Astrocyte of the cerebellum (primary cell): ENCODE data around the gene PREP.

Source experiments
- DNase-seq: peaks from one replicate; pipeline ENCODE4 v3.0.0-alpha.2; 2011; ENCODE audit warnings: low read depth
- H3K4me3 ChIP-seq: 2 replicates; pipeline ENCODE4 v1.5.1; 2011; ENCODE audit warnings: mild to moderate bottlenecking, low read depth, low read length, moderate library complexity
- in situ Hi-C: cut with HindIII; loops from 2 replicates; pipeline ENCODE4 v1.10.0; 2017; ENCODE audit warnings: low sequenced_read_pairs
- TF ChIP-seq, protein P1 (sequence below): IDR thresholded peaks from 2 replicates; pipeline ENCODE4 v1.5.1; 2012; ENCODE audit warnings: low read length, low read depth, moderate library complexity, mild to moderate bottlenecking; ENCODE audit errors: missing control alignments

Gene PREP

DNA sequence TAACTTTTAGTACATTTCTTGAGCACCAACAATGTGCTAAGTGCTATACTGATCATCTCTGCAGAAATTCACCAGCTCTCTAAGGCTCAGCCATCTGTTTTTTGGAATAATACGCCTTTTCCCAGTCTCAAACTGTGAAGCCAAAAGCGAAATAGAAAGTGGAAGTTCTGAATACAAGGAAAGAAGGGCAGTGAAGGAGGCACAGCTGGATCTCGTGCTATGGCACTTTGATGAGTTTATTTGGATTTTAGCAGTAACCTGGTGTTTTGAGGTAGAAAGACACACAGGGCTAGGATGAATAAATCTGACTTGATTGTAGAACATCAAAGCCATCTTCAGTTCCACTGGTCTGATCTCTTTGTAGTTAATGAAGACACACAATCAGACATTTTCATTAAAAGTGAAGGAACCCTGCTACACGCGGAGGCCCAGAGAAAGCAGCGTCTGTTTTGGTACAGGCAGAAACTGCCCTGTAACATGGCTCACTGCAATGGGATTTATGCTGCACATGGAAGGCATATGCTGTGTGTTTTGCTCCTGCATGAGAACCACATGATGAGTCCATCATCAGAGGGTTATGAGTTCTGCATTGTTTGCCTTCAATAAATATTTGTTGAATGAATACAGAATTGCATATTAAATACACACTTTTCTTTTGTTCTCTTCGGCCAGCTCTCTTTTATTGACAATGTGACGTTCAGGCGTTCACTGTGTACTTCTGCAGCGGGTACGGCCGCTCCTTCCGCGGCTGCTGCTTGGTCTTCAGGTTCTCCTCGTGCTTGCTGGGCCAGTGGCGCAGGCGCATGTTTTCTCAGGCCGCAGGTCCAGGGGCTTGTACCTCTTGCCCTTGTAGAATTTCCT lies 100.9 kb downstream of the PREP start:
- H3K4me3 ChIP-seq: no peak overlapping the region
- TF ChIP-seq, protein P1, sequence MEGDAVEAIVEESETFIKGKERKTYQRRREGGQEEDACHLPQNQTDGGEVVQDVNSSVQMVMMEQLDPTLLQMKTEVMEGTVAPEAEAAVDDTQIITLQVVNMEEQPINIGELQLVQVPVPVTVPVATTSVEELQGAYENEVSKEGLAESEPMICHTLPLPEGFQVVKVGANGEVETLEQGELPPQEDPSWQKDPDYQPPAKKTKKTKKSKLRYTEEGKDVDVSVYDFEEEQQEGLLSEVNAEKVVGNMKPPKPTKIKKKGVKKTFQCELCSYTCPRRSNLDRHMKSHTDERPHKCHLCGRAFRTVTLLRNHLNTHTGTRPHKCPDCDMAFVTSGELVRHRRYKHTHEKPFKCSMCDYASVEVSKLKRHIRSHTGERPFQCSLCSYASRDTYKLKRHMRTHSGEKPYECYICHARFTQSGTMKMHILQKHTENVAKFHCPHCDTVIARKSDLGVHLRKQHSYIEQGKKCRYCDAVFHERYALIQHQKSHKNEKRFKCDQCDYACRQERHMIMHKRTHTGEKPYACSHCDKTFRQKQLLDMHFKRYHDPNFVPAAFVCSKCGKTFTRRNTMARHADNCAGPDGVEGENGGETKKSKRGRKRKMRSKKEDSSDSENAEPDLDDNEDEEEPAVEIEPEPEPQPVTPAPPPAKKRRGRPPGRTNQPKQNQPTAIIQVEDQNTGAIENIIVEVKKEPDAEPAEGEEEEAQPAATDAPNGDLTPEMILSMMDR: no peak
- in situ Hi-C loops: no loop called here
- no peak for DNase-seq

DNA sequence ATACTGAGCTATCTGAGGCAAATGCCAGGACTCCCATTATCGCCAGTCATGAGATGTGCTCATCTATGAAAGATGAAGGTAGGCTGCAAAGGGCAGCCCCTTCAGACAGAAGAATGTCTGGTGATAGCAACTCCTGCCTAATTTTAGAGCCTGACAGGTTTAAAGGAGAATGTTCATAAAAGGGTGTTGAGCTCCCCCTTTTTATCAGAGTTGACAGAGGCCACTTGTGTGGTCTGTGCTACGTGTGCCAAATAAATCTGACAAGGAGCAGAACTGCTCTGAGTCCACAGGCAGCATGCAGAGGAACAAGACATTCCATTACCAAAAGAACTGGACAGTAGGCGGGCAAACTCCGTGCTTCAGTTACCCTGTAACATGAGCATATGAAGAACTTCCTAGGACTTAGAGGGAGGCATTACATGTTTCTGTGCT lies 101.8 kb downstream of the PREP start:
- DNase-seq: no peak
- no peak overlapping the region for H3K4me3 ChIP-seq
- TF ChIP-seq, protein P1: no peak
- in situ Hi-C loops: no loop called here

DNA sequence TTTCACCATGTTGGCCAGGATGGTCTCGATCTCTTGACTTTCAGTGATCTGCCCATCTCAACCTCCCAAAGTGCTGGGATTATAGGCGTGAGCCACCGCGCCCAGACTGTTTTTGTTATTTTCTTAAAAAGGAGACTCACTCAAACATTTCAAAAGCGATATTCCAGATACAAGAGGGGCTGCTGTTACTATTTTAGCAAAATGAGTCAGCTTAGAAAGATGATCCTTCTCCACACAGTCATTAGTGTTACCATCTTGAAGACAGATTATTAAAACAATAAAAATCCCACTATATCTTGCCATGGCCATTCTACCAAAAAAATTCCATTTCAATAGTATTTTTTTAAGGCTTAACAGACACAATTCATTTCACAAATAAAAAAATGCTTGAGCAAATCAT lies 102.8 kb downstream of the PREP start:
- no peak for DNase-seq
- TF ChIP-seq, protein P1: no peak
- no peak overlapping the region for H3K4me3 ChIP-seq
- in situ Hi-C loops: no loop called here

DNA sequence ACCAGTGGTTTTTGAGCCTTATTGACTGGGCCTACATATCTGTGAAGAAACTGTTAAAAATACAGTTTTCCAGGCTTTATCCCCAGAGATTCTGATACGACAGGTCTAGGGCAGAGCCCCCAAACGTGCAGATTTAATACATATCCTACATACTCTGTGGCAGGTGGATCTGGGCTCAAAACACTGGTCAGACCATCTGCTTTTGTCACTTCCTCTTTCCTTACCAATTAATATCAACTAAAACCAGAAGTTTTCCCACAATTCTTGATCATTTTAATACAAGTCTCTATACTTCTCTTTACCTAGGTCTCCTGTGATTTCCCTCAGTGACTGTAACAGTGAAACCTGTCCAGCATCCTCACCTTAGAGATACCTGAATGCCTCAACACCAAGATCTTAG lies 108.8 kb downstream of the PREP start:
- DNase-seq: no peak
- in situ Hi-C loops: no loop called here
- no peak overlapping the region for H3K4me3 ChIP-seq
- TF ChIP-seq, protein P1: no peak

DNA sequence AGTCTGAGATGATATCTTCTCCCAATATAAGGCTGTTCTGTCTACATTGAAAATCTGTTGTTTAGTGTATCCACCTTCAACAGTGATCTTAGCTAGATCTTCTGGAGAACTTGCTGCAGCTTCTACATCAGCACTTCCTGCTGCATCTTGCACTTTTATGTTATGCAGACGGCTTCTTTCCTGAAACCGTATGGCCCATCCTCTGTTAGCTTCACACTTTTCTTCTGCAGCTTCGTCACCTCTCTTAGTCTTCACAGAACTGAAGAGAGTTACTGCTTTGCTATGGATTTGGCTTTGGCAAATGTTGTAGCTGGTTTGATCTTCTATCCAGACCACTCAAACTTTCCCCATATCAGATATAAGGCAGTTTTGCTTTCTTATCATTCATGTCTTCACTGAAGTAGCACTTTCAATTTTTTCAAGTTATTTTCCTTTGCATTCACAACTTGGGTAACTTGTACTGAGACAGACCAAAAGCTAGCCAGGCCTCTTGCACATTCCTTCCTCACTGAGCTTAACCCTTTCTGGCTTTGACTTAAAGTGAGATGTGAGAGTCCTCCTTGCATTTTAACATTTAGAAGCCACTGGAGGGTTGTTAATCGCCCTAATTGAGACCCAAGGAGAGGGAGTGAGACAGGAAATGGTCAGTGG lies 110.1 kb downstream of the PREP start:
- no peak overlapping the region for H3K4me3 ChIP-seq
- DNase-seq: no peak
- in situ Hi-C loops: no loop called here
- TF ChIP-seq, protein P1: no peak

DNA sequence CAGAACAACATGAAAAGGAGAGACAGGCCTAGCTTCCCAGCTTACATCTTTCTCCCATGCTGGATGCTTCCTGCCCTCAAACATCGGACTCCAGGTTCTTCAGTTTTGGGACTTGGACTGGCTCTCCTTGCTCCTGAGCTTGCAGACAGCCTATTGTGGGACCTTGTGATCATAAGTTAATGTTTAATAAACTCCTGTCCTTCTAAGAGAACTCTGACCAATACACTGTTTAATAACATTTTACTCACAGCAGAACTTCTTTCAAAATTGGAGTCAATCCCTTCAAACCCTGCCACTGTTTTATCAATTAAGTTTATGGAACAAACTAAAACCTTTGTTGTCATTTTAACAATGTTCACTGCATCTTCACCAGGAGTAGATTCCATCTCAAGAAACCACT lies 111.4 kb downstream of the PREP start:
- no peak overlapping the region for H3K4me3 ChIP-seq
- TF ChIP-seq, protein P1: no peak
- in situ Hi-C loops: no loop called here
- no peak for DNase-seq
